ENCODE measurements around the gene UBE2K.

- TF ChIP-seq CTCF (IDR thresholded peaks at IDR 0.05) = no peak
- TF ChIP-seq EZH2 (IDR thresholded peaks at IDR 0.05; ENCODE audit: borderline replicate concordance, insufficient read depth, low read depth, low read length, poor library complexity, severe bottlenecking) = no peak
Measured at GRCh38 chr4:39718366-39719323, 20.7 kb downstream of the UBE2K start.
